ENCODE measurements around the gene HSD17B12.

Gene HSD17B12

DNA sequence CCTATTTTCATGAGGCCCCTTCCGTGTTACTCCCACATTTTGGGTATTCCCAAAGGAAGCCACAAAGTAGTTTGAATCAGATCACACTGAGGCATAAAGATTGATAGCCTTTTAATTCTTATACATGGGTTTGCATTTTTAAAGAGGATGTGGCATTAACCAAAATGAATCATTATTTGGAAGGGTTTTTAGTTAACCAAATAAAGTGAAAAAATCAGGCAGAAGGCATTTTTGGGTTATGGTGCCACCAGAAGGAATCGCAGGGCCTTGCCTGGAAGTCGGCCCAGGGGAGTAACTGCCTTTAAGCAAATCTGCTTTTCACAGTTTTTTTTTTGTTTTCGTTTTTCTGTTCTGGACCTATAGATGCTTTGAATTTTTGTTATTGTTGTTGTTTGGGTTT, 55.4 kb downstream of the HSD17B12 start:
- peaks cover 20% of the 10 kb centered on the region for H3K36me3 ChIP-seq (ENCODE audit: insufficient read depth, low read length)
- no peak overlapping the region for H3K4me2 ChIP-seq (ENCODE audit: low read length)
- peaks cover 12% of the 10 kb centered on the region; the same call in 1 of the 2 replicates for H3K79me2 ChIP-seq (ENCODE audit: insufficient read depth, low read length)
- no peaks in the 10 kb centered on the region for H3K9me2 ChIP-seq (ENCODE audit: low read depth, low read length)
- H3K27me3 ChIP-seq (ENCODE audit: insufficient read depth, low read length) = no peaks in the 10 kb centered on the region
- H3K9ac ChIP-seq (ENCODE audit: low read length) = no peak overlapping the region
- no peak for TF ChIP-seq EZH2 (IDR thresholded peaks at IDR 0.05; ENCODE audit: borderline replicate concordance, low read length)
- TF ChIP-seq, protein P1, sequence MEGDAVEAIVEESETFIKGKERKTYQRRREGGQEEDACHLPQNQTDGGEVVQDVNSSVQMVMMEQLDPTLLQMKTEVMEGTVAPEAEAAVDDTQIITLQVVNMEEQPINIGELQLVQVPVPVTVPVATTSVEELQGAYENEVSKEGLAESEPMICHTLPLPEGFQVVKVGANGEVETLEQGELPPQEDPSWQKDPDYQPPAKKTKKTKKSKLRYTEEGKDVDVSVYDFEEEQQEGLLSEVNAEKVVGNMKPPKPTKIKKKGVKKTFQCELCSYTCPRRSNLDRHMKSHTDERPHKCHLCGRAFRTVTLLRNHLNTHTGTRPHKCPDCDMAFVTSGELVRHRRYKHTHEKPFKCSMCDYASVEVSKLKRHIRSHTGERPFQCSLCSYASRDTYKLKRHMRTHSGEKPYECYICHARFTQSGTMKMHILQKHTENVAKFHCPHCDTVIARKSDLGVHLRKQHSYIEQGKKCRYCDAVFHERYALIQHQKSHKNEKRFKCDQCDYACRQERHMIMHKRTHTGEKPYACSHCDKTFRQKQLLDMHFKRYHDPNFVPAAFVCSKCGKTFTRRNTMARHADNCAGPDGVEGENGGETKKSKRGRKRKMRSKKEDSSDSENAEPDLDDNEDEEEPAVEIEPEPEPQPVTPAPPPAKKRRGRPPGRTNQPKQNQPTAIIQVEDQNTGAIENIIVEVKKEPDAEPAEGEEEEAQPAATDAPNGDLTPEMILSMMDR (IDR thresholded peaks at IDR 0.05; ENCODE audit: low read length) = no peak
- H3K4me1 ChIP-seq (ENCODE audit: insufficient read depth, low read length, severe bottlenecking) = peaks cover 30% of the 10 kb centered on the region
- no peak overlapping the region for H2AFZ ChIP-seq (ENCODE audit: low read length)
- H3F3A ChIP-seq (ENCODE audit: insufficient read depth, low read length) = no peaks in the 10 kb centered on the region
- no peaks in the 10 kb centered on the region for H4K20me1 ChIP-seq (ENCODE audit: insufficient read depth, low read length)
- no peak overlapping the region for H3K27ac ChIP-seq (ENCODE audit: low read depth, low read length, poor library complexity, severe bottlenecking)
- no peak overlapping the region for H3K4me3 ChIP-seq (ENCODE audit: low read depth, low read length, poor library complexity, severe bottlenecking)
- no peaks in the 10 kb centered on the region for H3K9me3 ChIP-seq (ENCODE audit: low read length)

DNA sequence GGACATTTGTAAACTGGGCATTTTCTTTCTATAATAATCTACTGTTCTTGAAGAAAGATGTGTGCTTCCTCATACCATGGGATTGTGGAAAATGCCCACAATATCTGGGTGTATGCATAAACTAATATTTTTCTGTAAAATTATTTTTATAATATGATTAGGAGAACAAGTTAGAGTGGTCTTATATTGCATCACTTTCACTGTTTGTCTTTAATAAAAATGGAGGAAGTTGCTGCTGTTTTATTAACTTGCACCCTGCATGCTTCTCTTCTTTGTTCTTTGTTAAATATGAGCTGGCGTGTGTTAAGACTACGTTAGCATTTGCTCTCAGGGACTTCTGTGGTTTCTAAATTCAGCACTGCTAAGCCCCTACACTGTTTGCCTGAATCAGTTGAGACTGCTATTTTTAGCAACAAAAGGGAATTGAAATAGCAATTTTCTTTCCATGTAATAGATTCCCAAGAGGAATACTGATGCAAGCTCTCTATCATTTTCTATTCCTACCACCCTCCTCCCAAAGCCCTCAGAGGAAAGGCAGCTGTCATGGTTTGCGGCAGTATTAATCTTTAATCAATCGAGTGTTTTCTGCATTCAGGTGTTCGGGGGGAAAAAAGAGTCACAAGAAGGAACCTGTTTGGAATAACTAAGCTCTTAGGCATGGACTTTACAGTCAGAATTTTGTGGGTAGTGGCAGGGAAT, 56.1 kb downstream of the HSD17B12 start:
- TF ChIP-seq, protein P1 (IDR thresholded peaks at IDR 0.05; ENCODE audit: low read length) = no peak
- TF ChIP-seq EZH2 (IDR thresholded peaks at IDR 0.05; ENCODE audit: borderline replicate concordance, low read length) = no peak
- Histone ChIP-seq H4K20me1 (ENCODE audit: insufficient read depth, low read length) (no peaks in the 10 kb centered on the region), H3K9me3 (ENCODE audit: low read length) (no peaks in the 10 kb centered on the region), H3K9ac (ENCODE audit: low read length) (no peak overlapping the region), H3K27me3 (ENCODE audit: insufficient read depth, low read length) (no peaks in the 10 kb centered on the region), H2AFZ (ENCODE audit: low read length) (no peak overlapping the region), H3K9me2 (ENCODE audit: low read depth, low read length) (no peaks in the 10 kb centered on the region), H3K79me2 (ENCODE audit: insufficient read depth, low read length) (peaks cover 12% of the 10 kb centered on the region; the same call in 1 of the 2 replicates), H3K36me3 (ENCODE audit: insufficient read depth, low read length) (peaks cover 20% of the 10 kb centered on the region), H3K4me1 (ENCODE audit: insufficient read depth, low read length, severe bottlenecking) (peaks cover 30% of the 10 kb centered on the region), H3K4me2 (ENCODE audit: low read length) (no peak overlapping the region), H3K4me3 (ENCODE audit: low read depth, low read length, poor library complexity, severe bottlenecking) (no peak overlapping the region), H3K27ac (ENCODE audit: low read depth, low read length, poor library complexity, severe bottlenecking) (no peak overlapping the region), H3F3A (ENCODE audit: insufficient read depth, low read length) (no peaks in the 10 kb centered on the region)

DNA sequence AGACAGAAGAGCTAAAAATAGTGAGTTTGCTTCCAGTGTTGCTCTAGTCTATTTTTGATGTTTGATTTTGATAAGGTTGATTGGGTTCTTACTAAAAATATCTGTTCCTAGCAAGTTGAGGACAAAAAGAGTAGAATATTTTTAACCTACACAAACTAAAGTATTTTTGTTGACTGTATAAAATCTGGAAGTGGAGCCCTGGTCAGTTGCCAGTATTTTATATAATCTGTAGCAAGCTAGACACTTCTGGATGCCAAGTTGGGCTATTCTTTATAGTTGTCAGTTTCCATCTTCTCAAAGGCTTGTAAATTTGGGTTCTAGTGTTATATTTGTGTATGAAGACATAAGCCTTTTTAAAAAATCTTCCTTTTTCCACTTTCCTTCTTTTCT, 56.7 kb downstream of the HSD17B12 start:
- Histone ChIP-seq H4K20me1 (ENCODE audit: insufficient read depth, low read length) (no peaks in the 10 kb centered on the region), H3K79me2 (ENCODE audit: insufficient read depth, low read length) (peaks cover 12% of the 10 kb centered on the region; the same call in 1 of the 2 replicates), H3K4me2 (ENCODE audit: low read length) (no peak overlapping the region), H3K27me3 (ENCODE audit: insufficient read depth, low read length) (no peaks in the 10 kb centered on the region), H3K4me3 (ENCODE audit: low read depth, low read length, poor library complexity, severe bottlenecking) (no peak overlapping the region), H3K9ac (ENCODE audit: low read length) (no peak overlapping the region), H2AFZ (ENCODE audit: low read length) (no peak overlapping the region), H3K9me3 (ENCODE audit: low read length) (no peaks in the 10 kb centered on the region), H3K27ac (ENCODE audit: low read depth, low read length, poor library complexity, severe bottlenecking) (no peak overlapping the region), H3K36me3 (ENCODE audit: insufficient read depth, low read length) (peaks cover 20% of the 10 kb centered on the region), H3K9me2 (ENCODE audit: low read depth, low read length) (no peaks in the 10 kb centered on the region), H3F3A (ENCODE audit: insufficient read depth, low read length) (no peaks in the 10 kb centered on the region), H3K4me1 (ENCODE audit: insufficient read depth, low read length, severe bottlenecking) (peaks cover 30% of the 10 kb centered on the region)
- TF ChIP-seq EZH2 (IDR thresholded peaks at IDR 0.05; ENCODE audit: borderline replicate concordance, low read length) = no peak
- TF ChIP-seq, protein P1 (IDR thresholded peaks at IDR 0.05; ENCODE audit: low read length) = no peak

All from OCI-LY1 (cell line).